KMS-11 (cell line): ENCODE data around the gene PLXNA4.

Experiments used
- H2AFZ ChIP-seq: fragments of 200-600 bp; sonication (generic); 2 replicates; pipeline ENCODE4 v1.6.1; 2016; ENCODE audit warnings: antibody characterized with exemption, mixed run types, low read depth
- H3K27ac ChIP-seq: fragments of 200-600 bp; sonication (generic); 2 replicates; pipeline ENCODE4 v1.6.1; 2016; ENCODE audit warnings: mild to moderate bottlenecking, mixed run types
- H3K27me3 ChIP-seq: fragments of 200-600 bp; sonication (generic); 2 replicates; pipeline ENCODE4 v1.6.1; 2017; ENCODE audit warnings: mild to moderate bottlenecking, low read depth, mixed run types, moderate library complexity; ENCODE audit not compliant: insufficient read depth
- H3K36me3 ChIP-seq: fragments of 200-600 bp; sonication (generic); 2 replicates; pipeline ENCODE4 v1.6.1; 2017; ENCODE audit warnings: mild to moderate bottlenecking, mixed run types; ENCODE audit not compliant: insufficient read depth
- H3K4me1 ChIP-seq: fragments of 200-600 bp; sonication (generic); 2 replicates; pipeline ENCODE4 v1.6.1; 2016; ENCODE audit warnings: mild to moderate bottlenecking, low read depth, mixed run types; ENCODE audit not compliant: poor library complexity, severe bottlenecking
- H3K4me2 ChIP-seq: fragments of 200-600 bp; sonication (generic); 2 replicates; pipeline ENCODE4 v1.7.0; 2016; ENCODE audit warnings: mild to moderate bottlenecking, mixed run types
- H3K4me3 ChIP-seq: fragments of 200-600 bp; sonication (generic); IDR thresholded peaks from 2 replicates; pipeline ENCODE4 v1.6.1; 2017; ENCODE audit warnings: low read depth, low read length, mixed read lengths; ENCODE audit not compliant: insufficient read depth
- H3K79me2 ChIP-seq: fragments of 200-600 bp; sonication (generic); 2 replicates; pipeline ENCODE4 v1.6.1; 2016; ENCODE audit warnings: low read depth, mixed run types; ENCODE audit not compliant: insufficient read depth
- H3K9ac ChIP-seq: fragments of 200-600 bp; sonication (generic); 2 replicates; pipeline ENCODE4 v1.6.1; 2016; ENCODE audit warnings: mild to moderate bottlenecking, mixed run types
- H4K20me1 ChIP-seq: fragments of 200-600 bp; sonication (generic); 2 replicates; pipeline ENCODE4 v1.6.1; 2016; ENCODE audit warnings: mild to moderate bottlenecking, mixed run types; ENCODE audit not compliant: insufficient read depth
- CTCF ChIP-seq: fragments of 200-600 bp; sonication (generic); conservative IDR thresholded peaks from 2 replicates; pipeline ENCODE4 v1.6.1; 2017; ENCODE audit warnings: low read depth, mild to moderate bottlenecking, antibody characterized with exemption, low read length, moderate library complexity, mixed read lengths

PLXNA4 gene

GRCh38 chr7:132475669-132476116 is 100.6 kb downstream of the PLXNA4 start:
- H3K36me3 ChIP-seq: no peaks in the 10 kb centered on the region
- H3K27me3 ChIP-seq: no peaks in the 10 kb centered on the region
- H3K79me2 ChIP-seq: no peaks in the 10 kb centered on the region
- no peak overlapping the region for H3K9ac ChIP-seq
- no peaks in the 10 kb centered on the region for H4K20me1 ChIP-seq
- no peak overlapping the region for H3K27ac ChIP-seq
- no peak overlapping the region for H2AFZ ChIP-seq
- H3K4me2 ChIP-seq: no peak overlapping the region
- no peaks in the 10 kb centered on the region for H3K4me1 ChIP-seq
- H3K4me3 ChIP-seq: no peak overlapping the region
- TF ChIP-seq CTCF: no peak

- no peaks in the 10 kb centered on the region for H3K27me3 ChIP-seq
- TF ChIP-seq CTCF: no peak
- H3K27ac ChIP-seq: no peak overlapping the region
- no peak overlapping the region for H3K9ac ChIP-seq
- no peak overlapping the region for H3K4me3 ChIP-seq
- no peaks in the 10 kb centered on the region for H3K36me3 ChIP-seq
- no peaks in the 10 kb centered on the region for H3K79me2 ChIP-seq
- H2AFZ ChIP-seq: no peak overlapping the region
- no peaks in the 10 kb centered on the region for H4K20me1 ChIP-seq
- no peak overlapping the region for H3K4me2 ChIP-seq
- no peaks in the 10 kb centered on the region for H3K4me1 ChIP-seq
These were observed 101.1 kb downstream of the PLXNA4 start for GRCh38 chr7:132475037-132475668.

GRCh38 chr7:132472463-132473120 is 103.7 kb downstream of the PLXNA4 start:
- H3K27ac ChIP-seq: no peak overlapping the region
- no peaks in the 10 kb centered on the region for H3K4me1 ChIP-seq
- H3K9ac ChIP-seq: no peak overlapping the region
- H3K27me3 ChIP-seq: no peaks in the 10 kb centered on the region
- no peaks in the 10 kb centered on the region for H3K79me2 ChIP-seq
- no peaks in the 10 kb centered on the region for H4K20me1 ChIP-seq
- no peak overlapping the region for H3K4me3 ChIP-seq
- TF ChIP-seq CTCF: no peak
- no peak overlapping the region for H2AFZ ChIP-seq
- H3K36me3 ChIP-seq: no peaks in the 10 kb centered on the region
- no peak overlapping the region for H3K4me2 ChIP-seq

- no peak overlapping the region for H3K4me2 ChIP-seq
- H3K4me1 ChIP-seq: no peaks in the 10 kb centered on the region
- no peak overlapping the region for H3K4me3 ChIP-seq
- no peak overlapping the region for H2AFZ ChIP-seq
- no peaks in the 10 kb centered on the region for H4K20me1 ChIP-seq
- no peaks in the 10 kb centered on the region for H3K27me3 ChIP-seq
- TF ChIP-seq CTCF: no peak
- no peak overlapping the region for H3K9ac ChIP-seq
- H3K79me2 ChIP-seq: no peaks in the 10 kb centered on the region
- no peak overlapping the region for H3K27ac ChIP-seq
- H3K36me3 ChIP-seq: no peaks in the 10 kb centered on the region
These were observed 104.8 kb downstream of the PLXNA4 start for GRCh38 chr7:132471515-132471914.
